DOHH2 (cell line): ENCODE measurements around the gene NKAIN2.

Experiments
- EZH2phosphoT487 ChIP-seq: fragments of 200-600 bp; sonication (generic); IDR thresholded peaks from 2 replicates; pipeline ENCODE4 v1.6.1; 2017; ENCODE audit warnings: borderline replicate concordance, mild to moderate bottlenecking, antibody characterized with exemption, low read length, moderate library complexity, mixed read lengths
- TF ChIP-seq, protein P1 (sequence below): fragments of 200-600 bp; sonication (generic); IDR thresholded peaks from one replicate; pipeline ENCODE4 v1.5.1; 2014; ENCODE audit warnings: antibody characterized with exemption, mild to moderate bottlenecking, low read depth, low read length; ENCODE audit not compliant: poor library complexity, severe bottlenecking

GRCh38 chr6:123962508-123962907 is 158.8 kb downstream of the NKAIN2 start:
- TF ChIP-seq, protein P1, sequence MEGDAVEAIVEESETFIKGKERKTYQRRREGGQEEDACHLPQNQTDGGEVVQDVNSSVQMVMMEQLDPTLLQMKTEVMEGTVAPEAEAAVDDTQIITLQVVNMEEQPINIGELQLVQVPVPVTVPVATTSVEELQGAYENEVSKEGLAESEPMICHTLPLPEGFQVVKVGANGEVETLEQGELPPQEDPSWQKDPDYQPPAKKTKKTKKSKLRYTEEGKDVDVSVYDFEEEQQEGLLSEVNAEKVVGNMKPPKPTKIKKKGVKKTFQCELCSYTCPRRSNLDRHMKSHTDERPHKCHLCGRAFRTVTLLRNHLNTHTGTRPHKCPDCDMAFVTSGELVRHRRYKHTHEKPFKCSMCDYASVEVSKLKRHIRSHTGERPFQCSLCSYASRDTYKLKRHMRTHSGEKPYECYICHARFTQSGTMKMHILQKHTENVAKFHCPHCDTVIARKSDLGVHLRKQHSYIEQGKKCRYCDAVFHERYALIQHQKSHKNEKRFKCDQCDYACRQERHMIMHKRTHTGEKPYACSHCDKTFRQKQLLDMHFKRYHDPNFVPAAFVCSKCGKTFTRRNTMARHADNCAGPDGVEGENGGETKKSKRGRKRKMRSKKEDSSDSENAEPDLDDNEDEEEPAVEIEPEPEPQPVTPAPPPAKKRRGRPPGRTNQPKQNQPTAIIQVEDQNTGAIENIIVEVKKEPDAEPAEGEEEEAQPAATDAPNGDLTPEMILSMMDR: no peak
- TF ChIP-seq EZH2phosphoT487: no peak
